Left colon (tissue), 2 donors: ENCODE data around the gene RPTOR. TPM values are rescaled to one million over a fixed set of nuclear protein-coding genes. Genes with fewer than 3 reads are reported as not detected.

Source experiments
- ATAC-seq: fragments of 200-7000 bp; cut with Tn5 transposase; one replicate; pipeline ENCODE4 v1.9.1; 2020; ENCODE audit warnings: mild to moderate bottlenecking, moderate library complexity
- DNase-seq, 2 donors: peaks; one replicate each; pipeline ENCODE4 v3.0.0-alpha.2; 2020
- intact Hi-C, 2 donors: fragments of 100-400 bp; cut with DNase I in 1 of 2; cut with micrococcal nuclease in 1 of 2; formaldehyde crosslinking; loops; one replicate each; pipeline versions ENCODE4 v1.11.2 to v1.14.0; 2022; cut with DNase I, micrococcal nuclease
- total RNA-seq, 2 donors: library from RNA; stranded (reverse); fragmentation: NEBNext Ultra II Directional; extraction: Animal tissue kit (Norgen Biotek cat#: 25700); gene quantifications; one replicate each; pipeline ENCODE4 v1.2.1, GENCODE V29; 2021
- donor health status: DM: no; HTN: no; CAD: no.
- donor health status: DM: yes; HTN: yes; CAD: no.

The RPTOR gene
- total RNA-seq, 2 donors from 2014 or later = 33.4 to 35.7 TPM

DNA sequence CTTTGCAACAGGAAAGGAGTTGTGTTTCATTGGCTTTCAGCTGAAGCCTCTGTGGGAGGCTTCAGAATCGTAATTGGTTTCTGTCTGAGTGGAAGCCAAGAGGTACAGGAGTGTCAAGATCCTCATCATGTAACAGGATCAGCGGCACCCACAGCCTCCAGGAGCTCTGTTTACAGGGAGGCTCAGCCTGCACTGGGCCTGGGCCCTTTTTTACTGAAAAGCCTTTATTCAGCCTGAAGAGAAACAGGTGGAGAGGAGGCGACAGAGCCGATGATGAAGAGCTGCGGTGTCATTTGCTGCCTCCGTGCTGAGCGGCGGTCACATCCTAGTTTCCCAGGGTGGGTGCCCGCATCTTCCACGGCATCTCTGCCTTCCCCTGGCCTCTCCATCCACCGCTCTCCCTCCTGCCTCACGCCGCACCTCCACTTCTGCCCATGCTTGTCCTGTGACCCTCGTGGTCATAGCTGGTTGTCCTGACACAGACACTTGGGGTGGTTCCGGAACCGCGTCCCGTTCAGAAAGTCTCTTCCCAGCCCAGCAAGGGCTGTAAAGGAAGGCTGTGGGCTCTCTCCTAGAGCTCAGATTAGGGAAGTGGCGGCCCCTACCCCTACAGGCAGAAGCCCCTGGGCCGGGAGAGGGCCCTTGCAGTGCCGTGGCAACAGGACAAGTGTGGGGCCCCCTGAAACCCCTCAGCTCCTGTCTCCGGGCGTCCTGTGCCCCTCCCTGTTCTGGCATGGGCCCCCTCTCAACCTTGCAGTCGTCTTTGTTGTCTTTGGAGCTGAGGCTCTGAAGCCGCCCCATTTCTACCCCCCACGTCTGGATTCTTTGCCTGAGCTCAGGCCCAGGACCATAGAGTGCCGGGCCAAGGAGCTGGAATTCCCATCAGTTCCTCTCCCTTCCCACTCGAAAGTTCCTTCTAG lies 393.1 kb downstream of the RPTOR start:
- ATAC-seq (no peak), DNase-seq (peak in 1 of 2 donors; percentile 20)
- intact Hi-C loops = no loop called here

DNA sequence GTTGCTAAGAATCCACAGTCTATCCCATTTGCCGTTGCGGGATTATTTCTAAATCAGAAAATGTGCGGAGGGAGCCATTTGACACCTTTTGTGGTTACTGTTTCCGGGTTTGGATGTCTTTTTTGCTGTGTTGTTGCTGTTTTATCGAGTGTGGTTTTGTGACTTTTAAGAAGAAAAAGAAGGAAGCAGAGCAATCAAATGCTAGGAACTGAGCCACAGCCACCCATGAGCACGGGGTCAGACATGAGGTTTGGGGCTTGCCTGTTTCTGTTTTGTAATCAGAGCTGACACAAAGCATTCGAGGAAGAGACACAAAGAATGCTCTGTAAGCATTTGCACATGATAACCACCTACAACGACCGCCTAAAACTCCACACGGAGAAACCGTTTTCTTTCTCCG lies 393.9 kb downstream of the RPTOR start:
- no peak for ATAC-seq
- peak in 1 of 2 donors; percentile 20 for DNase-seq
- intact Hi-C loops = no loop called here

- DNase-seq (peak in 1 of 2 donors; percentile 16), ATAC-seq (no peak)
- intact Hi-C loops = no loop called here
These were observed 394.8 kb downstream of the RPTOR start for GRCh38 chr17:80939151-80940145.

DNA sequence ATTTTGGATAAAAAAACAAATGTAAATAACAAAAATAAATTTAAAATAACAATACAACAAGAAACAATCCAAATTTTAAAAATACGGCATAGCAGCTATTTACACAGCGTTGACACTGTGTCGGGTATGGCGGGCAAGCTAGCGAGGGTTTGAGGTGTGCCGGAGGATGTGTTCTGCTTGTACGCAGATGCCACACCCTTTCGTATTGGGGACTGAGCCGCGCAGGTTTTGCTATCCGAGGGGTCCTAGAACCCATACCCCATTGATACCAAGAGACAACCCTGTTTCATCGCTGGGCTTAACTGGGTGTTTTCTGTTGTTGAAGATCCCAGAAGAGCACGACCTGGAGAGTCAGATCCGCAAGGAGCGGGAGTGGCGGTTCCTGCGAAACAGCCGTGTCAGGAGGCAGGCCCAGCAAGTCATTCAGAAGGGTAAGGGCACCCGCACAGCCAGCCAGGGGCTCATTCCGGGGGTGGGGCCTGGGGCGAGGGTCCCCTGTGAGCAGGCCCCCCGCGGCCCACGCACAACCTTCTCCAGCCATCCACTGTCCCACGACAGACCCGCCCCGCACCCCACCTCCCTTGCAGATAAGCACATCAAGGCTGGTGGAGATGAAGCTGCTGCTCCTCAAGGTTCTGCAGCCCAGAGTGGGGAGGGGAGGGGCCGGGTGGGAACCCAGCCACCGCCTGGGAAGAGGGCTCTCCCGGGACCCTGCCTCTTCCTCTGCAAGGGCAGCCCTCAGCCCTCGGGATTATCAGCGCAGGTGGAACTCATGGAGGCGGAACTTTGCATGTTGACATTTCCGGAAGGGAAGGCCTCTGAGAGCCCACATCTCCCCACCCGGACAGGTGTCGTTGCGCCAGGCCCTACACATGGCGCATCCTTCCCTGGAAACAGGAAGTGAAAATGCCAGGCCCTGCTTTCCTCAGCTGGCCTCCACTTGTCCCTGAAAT lies 395.8 kb downstream of the RPTOR start:
- DNase-seq (peak in 1 of 2 donors; percentile 20), ATAC-seq (no peak)
- intact Hi-C loops = no loop called here

GRCh38 chr17:80941171-80941570 lies 396.5 kb downstream of the RPTOR start:
- DNase-seq (peak in 1 of 2 donors; percentile 18), ATAC-seq (no peak)
- intact Hi-C loops = no loop called here

DNA sequence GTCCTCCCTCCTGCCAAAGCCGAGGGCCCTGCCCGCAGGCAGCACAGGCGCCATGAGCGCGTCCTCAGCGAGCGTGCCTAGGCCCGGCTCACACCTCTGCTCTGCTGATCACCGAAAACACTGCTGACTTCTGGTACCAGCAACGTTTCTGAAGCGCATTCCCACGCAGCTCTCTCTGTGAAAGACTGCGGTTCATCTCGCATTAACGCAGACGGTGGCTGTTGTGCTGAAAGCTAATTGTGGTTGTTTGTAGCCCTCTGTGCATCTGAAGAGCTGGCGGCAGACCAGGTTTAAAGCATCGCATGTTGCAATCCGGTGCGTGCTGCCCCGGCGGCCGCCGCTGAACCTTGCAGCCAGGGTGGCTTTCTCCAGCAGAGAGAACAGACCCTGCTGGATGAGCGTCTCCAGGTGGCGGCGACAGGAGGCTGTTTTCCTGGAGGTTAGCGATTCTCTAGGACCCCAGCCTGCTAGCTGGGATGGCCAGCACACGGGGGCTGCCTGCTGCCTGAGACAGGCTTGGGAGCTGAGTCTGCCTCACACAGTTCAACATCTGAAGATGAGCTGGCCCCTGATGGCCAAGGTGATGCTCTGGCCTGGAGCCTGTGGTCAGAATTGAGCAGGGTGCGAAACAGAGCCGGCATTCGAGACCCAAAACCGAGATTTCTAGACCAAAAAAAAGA lies 397.2 kb downstream of the RPTOR start:
- ATAC-seq (peak; percentile 4), DNase-seq (peak in 1 of 2 donors; percentile 30)
- intact Hi-C loops = no loop called here

GRCh38 chr17:80942423-80943345 lies 398.0 kb downstream of the RPTOR start:
- ATAC-seq (peak; percentile 90), DNase-seq (peak; percentile 86 to 87)
- intact Hi-C loops = no loop called here

- ATAC-seq = no peak
- peak in 1 of 2 donors; percentile 13 for DNase-seq
- intact Hi-C loops = no loop called here
These were observed 398.9 kb downstream of the RPTOR start for GRCh38 chr17:80943346-80944145.

DNA sequence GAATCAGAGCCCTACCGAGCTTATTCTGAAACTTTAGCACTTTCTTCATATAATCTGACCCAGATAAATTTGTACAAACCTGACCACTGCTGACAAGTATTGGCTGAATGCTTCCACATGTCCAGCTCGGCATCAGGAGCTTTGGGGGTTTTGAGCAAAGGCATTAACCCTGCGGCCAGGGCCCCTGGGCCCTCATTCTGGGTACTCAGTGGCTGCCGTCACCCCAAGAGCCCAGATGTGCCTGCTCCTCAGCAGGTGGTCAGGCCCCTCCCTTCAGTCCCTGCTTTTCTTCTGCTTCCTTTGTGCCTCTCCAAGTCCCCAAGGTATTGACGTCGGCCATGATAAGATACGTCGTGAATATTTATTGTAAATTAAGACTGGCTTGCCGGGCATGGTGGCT lies 399.7 kb downstream of the RPTOR start:
- intact Hi-C loops = no loop called here
- DNase-seq (no peak), ATAC-seq (no peak)

- intact Hi-C loops = no loop called here
- DNase-seq (peak in 1 of 2 donors; percentile 11), ATAC-seq (no peak)
These were observed 401.1 kb downstream of the RPTOR start for GRCh38 chr17:80945736-80946135.

- DNase-seq (peak in 1 of 2 donors; percentile 9), ATAC-seq (no peak)
- intact Hi-C loops = no loop called here
These were observed 401.8 kb downstream of the RPTOR start for GRCh38 chr17:80946449-80946848.

GRCh38 chr17:80947200-80947940 lies 402.7 kb downstream of the RPTOR start:
- intact Hi-C loops = no loop called here

GRCh38 chr17:80948019-80948975 lies 403.7 kb downstream of the RPTOR start:
- DNase-seq (peak in 1 of 2 donors; percentile 19), ATAC-seq (no peak)
- intact Hi-C loops = no loop called here

More at GRCh38 chr17:80947200-80947940, 402.7 kb downstream of the RPTOR start:
- no peak for ATAC-seq
- DNase-seq = peak in 1 of 2 donors; percentile 8

- DNase-seq = peak; percentile 6 to 14
- intact Hi-C loops = no loop called here
- ATAC-seq = no peak
These were observed 404.4 kb downstream of the RPTOR start for GRCh38 chr17:80948976-80949450.
